Hair follicular keratinocyte (primary cell): ENCODE measurements around the gene FAM240B. TPM values are rescaled to one million over a fixed set of nuclear protein-coding genes. Genes with fewer than 3 reads are reported as not detected.

Experiments
- total RNA-seq: library from RNA; depleted of rRNA; stranded (reverse); fragments of >200 nt; gene quantifications from 2 replicates; pipeline ENCODE4 v1.2.3, GENCODE V29; 2015

FAM240B gene
- total RNA-seq, result not detected in 2 replicates

DNA sequence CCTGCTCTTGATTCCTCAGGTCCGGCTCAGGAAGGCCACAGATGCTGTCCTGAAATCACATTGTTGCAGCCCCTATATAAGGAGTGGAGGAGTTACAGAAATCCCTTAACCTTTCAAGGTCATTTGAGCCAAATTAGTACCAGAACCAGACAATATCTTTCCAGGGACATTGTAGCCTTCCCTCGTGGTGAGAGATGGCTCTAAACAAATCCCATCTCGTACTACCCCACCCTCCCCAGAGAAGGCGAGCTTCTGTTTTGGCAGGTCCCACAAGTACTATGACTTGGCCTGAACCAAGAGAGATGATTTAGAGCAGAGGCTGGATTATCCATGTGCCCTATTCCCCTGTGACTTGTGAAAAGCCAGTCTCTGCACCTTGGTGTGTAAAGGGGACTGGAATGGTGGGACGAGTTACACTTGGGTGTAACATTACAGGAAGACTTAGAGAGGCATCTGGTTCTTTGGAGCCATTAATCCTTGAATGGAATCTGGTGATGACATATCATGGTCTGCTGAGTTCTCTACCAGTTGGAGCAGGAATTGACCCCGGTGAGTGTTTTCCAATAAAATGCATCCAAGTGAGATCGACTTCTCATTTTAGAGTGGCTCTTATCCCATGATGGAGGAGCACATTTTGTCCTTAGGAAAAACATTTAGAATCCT, at the start of gene FAM240B:
Gene FAM240B, minus strand, starts transcription at position 51 of the 663 bp plus-strand sequence. CDS start 16,134 bp downstream, outside the sequence.

Other genes with a start within 250 kb of the FAM240B start
- 0.27 and 0.70 TPM in 2 replicates for gene ANKRD18A, start 99.5 kb downstream of the FAM240B start, total RNA-seq